Lower lobe of right lung (tissue), 2 donors: ENCODE results near the gene TTC33. TPM values are rescaled to one million over a fixed set of nuclear protein-coding genes. Genes with fewer than 3 reads are reported as not detected.

Experiments
- ATAC-seq, 2 donors: fragments of 200-7000 bp; cut with Tn5 transposase; one replicate each; pipeline ENCODE4 v1.9.1; 2020 to 2022; ENCODE audit warnings: mild to moderate bottlenecking in 2 of 2, moderate library complexity in 2 of 2
- DNase-seq: peaks from one replicate; pipeline ENCODE4 v3.0.0-alpha.2; 2020
- H3K27ac ChIP-seq: fragments of 200-600 bp; one replicate; pipeline ENCODE4 v1.8.0; 2022
- H3K27me3 ChIP-seq: fragments of 200-600 bp; one replicate; pipeline ENCODE4 v1.8.0; 2022; ENCODE audit warnings: low read depth
- H3K36me3 ChIP-seq: fragments of 200-600 bp; one replicate; pipeline ENCODE4 v1.8.0; 2022; ENCODE audit warnings: mild to moderate bottlenecking
- H3K4me1 ChIP-seq: fragments of 200-600 bp; one replicate; pipeline ENCODE4 v1.8.0; 2022
- H3K4me3 ChIP-seq: fragments of 200-600 bp; one replicate; pipeline ENCODE4 v1.8.0; 2022; ENCODE audit warnings: mild to moderate bottlenecking
- H3K9me3 ChIP-seq: fragments of 200-600 bp; one replicate; pipeline ENCODE4 v1.8.0; 2022
- CTCF ChIP-seq: fragments of 200-600 bp; IDR thresholded peaks from one replicate; pipeline ENCODE4 v1.8.0; 2022; ENCODE audit warnings: antibody characterized with exemption, mild to moderate bottlenecking
- intact Hi-C: fragments of 100-400 bp; cut with DNase I; formaldehyde crosslinking; loops from one replicate; pipeline ENCODE4 v1.11.0; 2022
- total RNA-seq: library from RNA; stranded (reverse); fragmentation: NEBNext Ultra II Directional; extraction: Animal tissue kit (Norgen Biotek cat#: 25700); gene quantifications from one replicate; pipeline ENCODE4 v1.2.1, GENCODE V29; 2021
- donor health status: DM: no; HTN: yes; CAD: no; lungs with severe emphysema.

Gene TTC33
- total RNA-seq, 1 donor from 2014 or later: 14.9 TPM

- intact Hi-C loops: no loop called here
- no peak for TF ChIP-seq CTCF
- Histone ChIP-seq H3K36me3 (no peaks in the 10 kb centered on the region), H3K9me3 (no peaks in the 10 kb centered on the region), H3K27me3 (no peaks in the 10 kb centered on the region), H3K4me3 (no peak overlapping the region), H3K4me1 (no peaks in the 10 kb centered on the region), H3K27ac (no peak overlapping the region)
- DNase-seq (no peak), ATAC-seq (no peak)
Measured at GRCh38 chr5:40578501-40579451, 177.0 kb downstream of the TTC33 start.

DNA sequence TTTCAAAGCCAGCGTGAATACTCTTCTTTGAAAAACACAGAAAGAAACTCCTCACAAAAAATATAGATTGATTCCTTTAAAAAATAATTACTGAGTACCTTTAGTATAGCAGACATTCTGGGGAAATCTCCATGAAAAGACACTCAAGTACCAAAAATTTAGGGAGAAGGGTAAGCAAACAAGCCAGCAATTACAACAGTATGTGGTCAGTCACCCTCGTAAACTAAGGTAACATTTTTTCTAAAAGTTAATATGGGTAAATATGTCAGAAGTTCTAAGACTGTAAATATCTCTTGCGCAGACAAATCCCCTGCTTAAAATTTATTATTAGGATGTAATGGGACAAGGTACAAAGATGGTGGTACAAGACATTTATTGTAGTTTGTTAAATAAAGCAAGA, 178.0 kb downstream of the TTC33 start:
- Histone ChIP-seq H3K36me3 (no peaks in the 10 kb centered on the region), H3K27ac (no peak overlapping the region), H3K4me1 (no peaks in the 10 kb centered on the region), H3K27me3 (no peaks in the 10 kb centered on the region), H3K9me3 (no peaks in the 10 kb centered on the region), H3K4me3 (no peak overlapping the region)
- no peak for ATAC-seq
- no peak for TF ChIP-seq CTCF
- no peak for DNase-seq
- intact Hi-C loops: no loop called here

DNA sequence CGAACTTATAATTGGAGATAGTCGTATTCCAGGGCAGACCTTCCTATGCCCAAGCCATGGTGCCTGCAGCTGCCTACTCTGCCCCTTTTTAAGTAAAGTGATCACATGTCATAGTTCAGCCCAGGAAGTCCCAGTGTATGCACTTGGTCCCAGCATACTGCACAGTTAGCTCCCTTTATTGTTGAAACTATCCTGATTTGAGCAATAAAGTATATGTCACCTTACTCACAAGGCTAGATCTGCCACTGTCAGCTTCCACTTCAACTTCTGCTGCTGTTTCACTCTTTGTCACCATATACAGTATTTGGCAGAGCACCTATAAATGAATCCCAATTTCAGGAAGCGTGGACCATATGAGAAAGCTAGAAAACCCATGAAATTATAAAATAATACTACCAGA, 179.8 kb downstream of the TTC33 start:
- no peaks in the 10 kb centered on the region for H3K36me3 ChIP-seq
- ATAC-seq: no peak
- H3K27me3 ChIP-seq: no peaks in the 10 kb centered on the region
- no peak overlapping the region for H3K27ac ChIP-seq
- no peak for TF ChIP-seq CTCF
- intact Hi-C loops: no loop called here
- DNase-seq: no peak
- no peaks in the 10 kb centered on the region for H3K4me1 ChIP-seq
- H3K9me3 ChIP-seq: no peaks in the 10 kb centered on the region
- H3K4me3 ChIP-seq: no peak overlapping the region

- H3K4me1 ChIP-seq: peaks cover 3% of the 10 kb centered on the region
- ATAC-seq: no peak
- H3K4me3 ChIP-seq: no peak overlapping the region
- no peak for DNase-seq
- H3K36me3 ChIP-seq: no peaks in the 10 kb centered on the region
- intact Hi-C loops: no loop called here
- H3K27ac ChIP-seq: no peak overlapping the region
- no peak for TF ChIP-seq CTCF
- H3K27me3 ChIP-seq: no peaks in the 10 kb centered on the region
- no peaks in the 10 kb centered on the region for H3K9me3 ChIP-seq
Measured at GRCh38 chr5:40575411-40575810, 180.3 kb downstream of the TTC33 start.

GRCh38 chr5:40572937-40573336, 182.8 kb downstream of the TTC33 start:
- H3K27me3 ChIP-seq: no peaks in the 10 kb centered on the region
- intact Hi-C loops: no loop called here
- no peak overlapping the region for H3K27ac ChIP-seq
- peaks cover 16% of the 10 kb centered on the region for H3K4me1 ChIP-seq
- no peak for TF ChIP-seq CTCF
- H3K36me3 ChIP-seq: no peaks in the 10 kb centered on the region
- ATAC-seq (peak in 1 of 2 donors; percentile 35), DNase-seq (no peak)
- H3K4me3 ChIP-seq: no peak overlapping the region
- no peaks in the 10 kb centered on the region for H3K9me3 ChIP-seq
